ENCODE measurements around the gene GRAMD1B. TPM values are rescaled to one million over a fixed set of nuclear protein-coding genes. Genes with fewer than 3 reads are reported as not detected.
"Not testable (repeated sequence)": the region's sequence is repeated elsewhere in the genome, so short reads cannot be mapped to it uniquely, and the experiment has no call there.

The GRAMD1B gene
- total and polyA plus RNA-seq, 8 donors, result 1.1 to 4.8 (median 2.2) TPM

GRCh38 chr11:123451183-123451781, 21.2 kb downstream of the GRAMD1B start:
- intact Hi-C loops (cut with DNase I), result no loop called here
- 68 to 75% methylated on average over 5 of the region's 5 CpGs for WGBS, 2 donors
- no peak for ATAC-seq
- Histone ChIP-seq H3K4me3 (no peak overlapping the region), H3K27ac (no peak overlapping the region), H3K4me1 (no peaks in the 10 kb centered on the region), H3K36me3 (no peaks in the 10 kb centered on the region), H3K27me3 (no peaks in the 10 kb centered on the region), H3K9me3 (no peaks in the 10 kb centered on the region)
- TF ChIP-seq CTCF (IDR thresholded peaks at IDR 0.05), result no peak
- no peak for FAIRE-seq
- no peak for DNase-seq

GRCh38 chr11:123452794-123453193, 22.7 kb downstream of the GRAMD1B start:
- Histone ChIP-seq H3K27ac (no peak overlapping the region), H3K4me1 (no peaks in the 10 kb centered on the region), H3K36me3 (no peaks in the 10 kb centered on the region), H3K9me3 (no peaks in the 10 kb centered on the region), H3K27me3 (no peaks in the 10 kb centered on the region), H3K4me3 (no peak overlapping the region)
- intact Hi-C loops (cut with DNase I), result no loop called here
- no peak for DNase-seq
- no peak for FAIRE-seq
- 90 to 91% methylated on average over 1 of the region's 1 CpG for WGBS, 2 donors
- TF ChIP-seq CTCF (IDR thresholded peaks at IDR 0.05), result no peak
- peak in 1 of 4 donors; percentile 47 for ATAC-seq

- Histone ChIP-seq H3K9me3 (no peaks in the 10 kb centered on the region), H3K36me3 (no peaks in the 10 kb centered on the region), H3K27me3 (no peaks in the 10 kb centered on the region), H3K27ac (no peak overlapping the region), H3K4me3 (no peak overlapping the region), H3K4me1 (no peaks in the 10 kb centered on the region)
- 58% methylated on average over 7 of the region's 7 CpGs for WGBS, 2 donors
- ATAC-seq, result no peak
- DNase-seq, result no peak
- TF ChIP-seq CTCF (IDR thresholded peaks at IDR 0.05), result no peak
- no peak for FAIRE-seq
- intact Hi-C loops (cut with DNase I), result no loop called here
Measured at GRCh38 chr11:123454060-123454651, 24.1 kb downstream of the GRAMD1B start.

- TF ChIP-seq CTCF (IDR thresholded peaks at IDR 0.05), result no peak
Measured at GRCh38 chr11:123454796-123455195, 24.7 kb downstream of the GRAMD1B start.

GRCh38 chr11:123456448-123456847, 26.4 kb downstream of the GRAMD1B start:
- H3K9me3 ChIP-seq; DNase-seq; H3K36me3 ChIP-seq; H3K27me3 ChIP-seq; H3K4me3 ChIP-seq; H3K27ac ChIP-seq; FAIRE-seq; intact Hi-C loops (cut with DNase I); H3K4me1 ChIP-seq; ATAC-seq: not testable (repeated sequence)
- WGBS, 2 donors, result 82 to 88% methylated on average over 5 of the region's 5 CpGs

More at GRCh38 chr11:123454796-123455195, 24.7 kb downstream of the GRAMD1B start:
- no peak for DNase-seq
- no peak for FAIRE-seq
- intact Hi-C loops (cut with DNase I), result no loop called here
- Histone ChIP-seq H3K27me3 (no peaks in the 10 kb centered on the region), H3K9me3 (no peaks in the 10 kb centered on the region), H3K4me1 (no peaks in the 10 kb centered on the region), H3K27ac (no peak overlapping the region), H3K4me3 (no peak overlapping the region), H3K36me3 (no peaks in the 10 kb centered on the region)
- ATAC-seq, result no peak
